Measurements from ENCODE around the gene TRNP1.

- TF ChIP-seq CTCF (conservative IDR thresholded peaks at IDR 0.05) (no peak), EZH2 (IDR thresholded peaks at IDR 0.05; ENCODE audit: low read depth) (no peak)
Measured at GRCh38 chr1:26950602-26951001, 42.9 kb upstream of the TRNP1 start.

Data from PC-9 (cell line).